Naive thymus-derived CD4-positive, alpha-beta T cell (primary cell): Measurements from ENCODE around the gene UVRAG. TPM values are rescaled to one million over a fixed set of nuclear protein-coding genes. Genes with fewer than 3 reads are reported as not detected.
A peak's percentile ranks its signal among the peaks of the same experiment; 100 is the strongest.
"Not testable (repeated sequence)": the region's sequence is repeated elsewhere in the genome, so short reads cannot be mapped to it uniquely, and the experiment has no call there.

Experiments used
- ATAC-seq: fragments of 150-1000 bp; cut with Tn5 transposase; 2 replicates; pipeline ENCODE4 v1.10.0; 2021; ENCODE audit warnings: mild to moderate bottlenecking, moderate library complexity
- CTCF ChIA-PET: fragments of 350-600 bp; sonication (Branson Sonifier 250); formaldehyde crosslinking; loops from one replicate; lab custom pipeline; 2021; ENCODE audit warnings: antibody characterized with exemption; lab: Charles Lee
- POLR2A ChIA-PET: fragments of 350-600 bp; sonication (Branson Sonifier 250); formaldehyde crosslinking; loops from one replicate; lab custom pipeline; 2021; ENCODE audit warnings: antibody characterized with exemption, inconsistent platforms; lab: Charles Lee
- DNase-seq, 9 donors: peaks; one replicate each; pipeline versions ENCODE4 v3.0.0 to v3.0.0-alpha.2; 2020 to 2022; ENCODE audit warnings: mixed read lengths in 1 of 9
- H3K27ac ChIP-seq: one replicate; pipeline ENCODE4 v1.7.0; 2013; ENCODE audit warnings: mild to moderate bottlenecking, low read depth, low read length, moderate library complexity
- H3K27me3 ChIP-seq, 2 donors: one replicate each; pipeline ENCODE4 v1.7.0; 2013; ENCODE audit warnings: low read length in 2 of 2, mild to moderate bottlenecking in 2 of 2, moderate library complexity in 2 of 2; ENCODE audit not compliant: control insufficient read depth in 2 of 2, insufficient read depth in 2 of 2
- H3K36me3 ChIP-seq, 3 experiments: 1 replicate in 2 of 3; 2 replicates in 1 of 3; pipeline ENCODE4 v1.7.0; 2013; ENCODE audit warnings: low read length in 3 of 3, mild to moderate bottlenecking in 3 of 3, moderate library complexity in 1 of 3; ENCODE audit not compliant: insufficient read depth in 3 of 3, control insufficient read depth in 2 of 3
- H3K4me1 ChIP-seq, 2 donors: one replicate each; pipeline ENCODE4 v1.7.0; 2013; ENCODE audit warnings: low read length in 2 of 2, mild to moderate bottlenecking in 2 of 2, moderate library complexity in 1 of 2; ENCODE audit not compliant: control insufficient read depth in 2 of 2, insufficient read depth in 2 of 2
- H3K4me3 ChIP-seq: 2 replicates; pipeline ENCODE4 v1.7.0; 2013; ENCODE audit warnings: mild to moderate bottlenecking, low read length
- H3K9me3 ChIP-seq, 3 experiments: 1 replicate in 2 of 3; 2 replicates in 1 of 3; pipeline ENCODE4 v1.7.0; 2013; ENCODE audit warnings: low read length in 3 of 3; ENCODE audit not compliant: control insufficient read depth in 2 of 3
- H3K27ac Mint-ChIP-seq, 9 donors: one replicate each; pipeline ENCODE4 v1.8.0; 2020 to 2022; ENCODE audit warnings: mixed read lengths in 9 of 9, mild to moderate bottlenecking in 8 of 9, moderate library complexity in 5 of 9, inconsistent platforms in 2 of 9
- H3K27me3 Mint-ChIP-seq, 5 donors: one replicate each; pipeline ENCODE4 v1.8.0; 2021 to 2022; ENCODE audit warnings: mixed read lengths in 5 of 5, mild to moderate bottlenecking in 1 of 5
- H3K36me3 Mint-ChIP-seq, 5 donors: one replicate each; pipeline ENCODE4 v1.8.0; 2020 to 2022; ENCODE audit warnings: mixed read lengths in 5 of 5, mild to moderate bottlenecking in 3 of 5, inconsistent platforms in 1 of 5
- H3K4me1 Mint-ChIP-seq, 7 donors: one replicate each; pipeline ENCODE4 v1.8.0; 2020 to 2022; ENCODE audit warnings: mixed read lengths in 7 of 7, mild to moderate bottlenecking in 3 of 7, inconsistent platforms in 1 of 7
- H3K4me3 Mint-ChIP-seq, 10 donors: one replicate each; pipeline ENCODE4 v1.8.0; 2020 to 2022; ENCODE audit warnings: mild to moderate bottlenecking in 10 of 10, mixed read lengths in 10 of 10, moderate library complexity in 6 of 10, inconsistent platforms in 2 of 10
- H3K9me3 Mint-ChIP-seq, 11 donors: one replicate each; pipeline ENCODE4 v1.8.0; 2020 to 2022; ENCODE audit warnings: mixed read lengths in 11 of 11, mild to moderate bottlenecking in 4 of 11, inconsistent platforms in 1 of 11, moderate library complexity in 1 of 11
- intact Hi-C, 2 donors: fragments of 100-400 bp; cut with micrococcal nuclease; formaldehyde crosslinking; loops; one replicate each; pipeline ENCODE4 v1.15.1; 2023
- polyA plus RNA-seq, 2 donors: library from polyadenylated mRNA; unstranded; fragments of 300-500 nt; fragmentation: Illumina TruSeq; gene quantifications; one replicate each; pipeline ENCODE4 v1.2.3, GENCODE V29; 2021
- total RNA-seq, 6 experiments: library from RNA in 5 of 6; stranded (reverse) in 5 of 6; gene quantifications; 1 replicate in 5 of 6; 2 replicates in 1 of 6; pipeline ENCODE4 v1.2.3 and lab custom pipeline; 2021 to 2026

The UVRAG gene
- total and polyA plus RNA-seq, 7 experiments from 2014 or later: 12.3 to 46.1 (median 24.6) TPM

- H3K4me1 ChIP-seq: no peaks in the 10 kb centered on the region
- ChIA-PET CTCF (no interaction called here), POLR2A (interaction anchor here (1.0 kb wide), 1 partner anchor 9 kb away, joined by 4 read pairs; no protein-coding TSS in a partner anchor)
- Mint-ChIP-seq H3K4me3 (no peak overlapping the region), H3K36me3 (peaks cover 20 to 57% (median 38%) of the 10 kb centered on the region in 5 donors), H3K9me3 (peaks cover 0 to 10% (median 3%) of the 10 kb centered on the region in 11 donors), H3K27me3 (no peaks in the 10 kb centered on the region), H3K27ac (no peak overlapping the region), H3K4me1 (peaks cover 0 to 17% (median 0%) of the 10 kb centered on the region in 7 donors)
- no peak for DNase-seq
- no peak overlapping the region for H3K4me3 ChIP-seq
- H3K9me3 ChIP-seq: no peaks in the 10 kb centered on the region
- H3K27ac ChIP-seq: no peak overlapping the region
- H3K27me3 ChIP-seq: no peaks in the 10 kb centered on the region
- ATAC-seq: no peak
- intact Hi-C loops: no loop called here
- H3K36me3 ChIP-seq: no peaks in the 10 kb centered on the region
These were observed 239.3 kb downstream of the UVRAG start for GRCh38 chr11:76054330-76054729.

GRCh38 chr11:76056876-76057275 is 241.9 kb downstream of the UVRAG start:
- Histone ChIP-seq H3K9me3 (no peaks in the 10 kb centered on the region), H3K4me1 (no peaks in the 10 kb centered on the region), H3K36me3 (no peaks in the 10 kb centered on the region), H3K4me3 (no peak overlapping the region), H3K27me3 (no peaks in the 10 kb centered on the region), H3K27ac (no peak overlapping the region)
- DNase-seq (no peak), ATAC-seq (no peak)
- H3K4me3 Mint-ChIP-seq: no peak overlapping the region
- ChIA-PET CTCF (no interaction called here), POLR2A (no interaction called here)
- no peaks in the 10 kb centered on the region for H3K27me3 Mint-ChIP-seq
- peaks cover 0 to 17% (median 0%) of the 10 kb centered on the region in 7 donors for H3K4me1 Mint-ChIP-seq
- intact Hi-C loops: no loop called here
- H3K9me3 Mint-ChIP-seq: peaks cover 0 to 2% (median 0%) of the 10 kb centered on the region in 11 donors
- peak overlapping the region in 1 of 9 donors; percentile 50 for H3K27ac Mint-ChIP-seq
- peaks cover 13 to 60% (median 32%) of the 10 kb centered on the region in 5 donors for H3K36me3 Mint-ChIP-seq

- H3K36me3 ChIP-seq, intact Hi-C loops, H3K9me3 Mint-ChIP-seq, H3K27me3 Mint-ChIP-seq, ATAC-seq, H3K4me3 Mint-ChIP-seq, POLR2A ChIA-PET, H3K9me3 ChIP-seq, H3K27me3 ChIP-seq, H3K4me1 Mint-ChIP-seq, H3K27ac ChIP-seq, DNase-seq, H3K27ac Mint-ChIP-seq, H3K4me1 ChIP-seq, H3K4me3 ChIP-seq, CTCF ChIA-PET: not testable (repeated sequence)
- H3K36me3 Mint-ChIP-seq: peaks cover 0 to 53% (median 15%) of the 10 kb centered on the region in 5 donors
These were observed 245.5 kb downstream of the UVRAG start for GRCh38 chr11:76060475-76061036.

- Histone ChIP-seq H3K4me3 (no peak overlapping the region), H3K27me3 (no peaks in the 10 kb centered on the region), H3K36me3 (peaks cover 0 to 21% (median 2%) of the 10 kb centered on the region in 3 experiments), H3K9me3 (no peaks in the 10 kb centered on the region), H3K4me1 (no peaks in the 10 kb centered on the region), H3K27ac (no peak overlapping the region)
- Mint-ChIP-seq H3K4me3 (no peak overlapping the region), H3K27ac (no peak overlapping the region), H3K9me3 (no peaks in the 10 kb centered on the region), H3K4me1 (peaks cover 0 to 2% (median 0%) of the 10 kb centered on the region in 7 donors), H3K36me3 (peaks cover 4 to 57% (median 29%) of the 10 kb centered on the region in 5 donors), H3K27me3 (no peaks in the 10 kb centered on the region)
- ATAC-seq (no peak), DNase-seq (no peak)
- intact Hi-C loops: no loop called here
- CTCF ChIA-PET: no interaction called here
- POLR2A ChIA-PET: no interaction called here
These were observed 247.7 kb downstream of the UVRAG start for GRCh38 chr11:76062733-76063132.

GRCh38 chr11:76064192-76064591 is 249.2 kb downstream of the UVRAG start:
- no peak for ATAC-seq
- no peaks in the 10 kb centered on the region for H3K27me3 Mint-ChIP-seq
- H3K4me3 Mint-ChIP-seq: no peak overlapping the region
- H3K4me3 ChIP-seq: no peak overlapping the region
- no peaks in the 10 kb centered on the region for H3K9me3 Mint-ChIP-seq
- ChIA-PET CTCF (no interaction called here), POLR2A (no interaction called here)
- intact Hi-C loops: no loop called here
- DNase-seq: no peak
- H3K4me1 Mint-ChIP-seq: peaks cover 0 to 2% (median 0%) of the 10 kb centered on the region in 7 donors
- peaks cover 6 to 62% (median 38%) of the 10 kb centered on the region in 5 donors for H3K36me3 Mint-ChIP-seq
- H3K27me3 ChIP-seq: no peaks in the 10 kb centered on the region
- no peaks in the 10 kb centered on the region for H3K4me1 ChIP-seq
- no peaks in the 10 kb centered on the region for H3K9me3 ChIP-seq
- no peak overlapping the region for H3K27ac Mint-ChIP-seq
- no peak overlapping the region for H3K27ac ChIP-seq
- peaks cover 0 to 22% (median 5%) of the 10 kb centered on the region in 3 experiments for H3K36me3 ChIP-seq

- H3K27me3 Mint-ChIP-seq: no peaks in the 10 kb centered on the region
These were observed 252.1 kb downstream of the UVRAG start for GRCh38 chr11:76067099-76067498.

GRCh38 chr11:76069001-76069400 is 254.0 kb downstream of the UVRAG start:
- no peaks in the 10 kb centered on the region for H3K27me3 ChIP-seq
- Mint-ChIP-seq H3K36me3 (peaks cover 6 to 57% (median 38%) of the 10 kb centered on the region in 5 donors), H3K4me1 (peaks cover 0 to 15% (median 5%) of the 10 kb centered on the region in 7 donors), H3K4me3 (no peak overlapping the region), H3K27me3 (no peaks in the 10 kb centered on the region), H3K27ac (no peak overlapping the region), H3K9me3 (peaks cover 0 to 3% (median 0%) of the 10 kb centered on the region in 11 donors)
- DNase-seq (no peak), ATAC-seq (no peak)
- no peaks in the 10 kb centered on the region for H3K4me1 ChIP-seq
- peaks cover 0 to 22% (median 5%) of the 10 kb centered on the region in 3 experiments for H3K36me3 ChIP-seq
- intact Hi-C loops: no loop called here
- ChIA-PET CTCF (no interaction called here), POLR2A (no interaction called here)
- H3K4me3 ChIP-seq: no peak overlapping the region
- no peaks in the 10 kb centered on the region for H3K9me3 ChIP-seq
- no peak overlapping the region for H3K27ac ChIP-seq

More at GRCh38 chr11:76067099-76067498, 252.1 kb downstream of the UVRAG start:
- Histone ChIP-seq H3K4me1 (no peaks in the 10 kb centered on the region), H3K9me3 (no peaks in the 10 kb centered on the region), H3K27me3 (no peaks in the 10 kb centered on the region), H3K27ac (no peak overlapping the region), H3K4me3 (no peak overlapping the region), H3K36me3 (peaks cover 0 to 22% (median 5%) of the 10 kb centered on the region in 3 experiments)
- Mint-ChIP-seq H3K27ac (no peak overlapping the region), H3K36me3 (peaks cover 6 to 63% (median 38%) of the 10 kb centered on the region in 5 donors), H3K4me3 (no peak overlapping the region), H3K9me3 (peaks cover 0 to 3% (median 0%) of the 10 kb centered on the region in 11 donors), H3K4me1 (peaks cover 0 to 15% (median 4%) of the 10 kb centered on the region in 7 donors)
- no peak for ATAC-seq
- intact Hi-C loops: no loop called here
- no peak for DNase-seq
- CTCF ChIA-PET: no interaction called here
- POLR2A ChIA-PET: no interaction called here
